GM21367 (cell line): Measurements from ENCODE around the gene LGALS7.

ENCODE experiments used
- ATAC-seq: cut with Tn5 transposase; IDR thresholded peaks from one replicate; pipeline ENCODE4 v1.9.1; 2021; ENCODE audit not compliant: unreplicated experiment

LGALS7 gene

GRCh38 chr19:38741670-38742069 is 31.6 kb downstream of the LGALS7 start:
- ATAC-seq = no peak

GRCh38 chr19:38740932-38741331 is 32.4 kb downstream of the LGALS7 start:
- ATAC-seq = no peak

GRCh38 chr19:38740257-38740592 is 33.1 kb downstream of the LGALS7 start:
- no peak for ATAC-seq

GRCh38 chr19:38739440-38740256 is 33.7 kb downstream of the LGALS7 start:
- no peak for ATAC-seq

- ATAC-seq = no peak
Observed at GRCh38 chr19:38737921-38738737, 35.2 kb downstream of the LGALS7 start.

- no peak for ATAC-seq
Observed at GRCh38 chr19:38737281-38737865, 35.9 kb downstream of the LGALS7 start.

- ATAC-seq = no peak
Observed at GRCh38 chr19:38736413-38737280, 36.7 kb downstream of the LGALS7 start.

- ATAC-seq = no peak
Observed at GRCh38 chr19:38736036-38736412, 37.3 kb downstream of the LGALS7 start.

- ATAC-seq = no peak
Observed at GRCh38 chr19:38735257-38735686, 38.0 kb downstream of the LGALS7 start.

GRCh38 chr19:38734426-38735256 is 38.7 kb downstream of the LGALS7 start:
- ATAC-seq = no peak

GRCh38 chr19:38734176-38734425 is 39.2 kb downstream of the LGALS7 start:
- ATAC-seq = no peak

- no peak for ATAC-seq
Observed at GRCh38 chr19:38733493-38734175, 39.7 kb downstream of the LGALS7 start.

GRCh38 chr19:38733241-38733492 is 40.1 kb downstream of the LGALS7 start:
- ATAC-seq = no peak

GRCh38 chr19:38731654-38732301 is 41.5 kb downstream of the LGALS7 start:
- no peak for ATAC-seq

GRCh38 chr19:38730731-38731589 is 42.4 kb downstream of the LGALS7 start:
- ATAC-seq = no peak

GRCh38 chr19:38730470-38730730 is 42.9 kb downstream of the LGALS7 start:
- no peak for ATAC-seq

GRCh38 chr19:38729653-38730469 is 43.5 kb downstream of the LGALS7 start:
- ATAC-seq = no peak
